Testis (tissue), 3 donors: Measurements from ENCODE around the gene PLB1. TPM values are rescaled to one million over a fixed set of nuclear protein-coding genes. Genes with fewer than 3 reads are reported as not detected.

Source experiments
- DNase-seq: peaks from one replicate; pipeline ENCODE4 v3.0.0-alpha.2; 2019
- H3K27ac ChIP-seq, 2 donors: fragments of 200-600 bp; sonication (generic); one replicate each; pipeline ENCODE4 v1.5.1; 2019
- H3K27me3 ChIP-seq: fragments of 200-600 bp; sonication (generic); one replicate; pipeline ENCODE4 v1.5.1; 2019
- H3K36me3 ChIP-seq: fragments of 200-600 bp; sonication (generic); one replicate; pipeline ENCODE4 v1.5.1; 2017; ENCODE audit warnings: low read depth; ENCODE audit errors: missing control alignments
- H3K4me1 ChIP-seq: fragments of 200-600 bp; sonication (generic); one replicate; pipeline ENCODE4 v1.5.1; 2019
- H3K4me3 ChIP-seq, 2 donors: fragments of 200-600 bp; sonication (generic); one replicate each; pipeline ENCODE4 v1.5.1; 2017 to 2019
- H3K9me3 ChIP-seq: fragments of 200-600 bp; sonication (generic); one replicate; pipeline ENCODE4 v1.5.1; 2017
- CTCF ChIP-seq, 3 experiments: fragments of 450-650 bp in 2 of 3; fragments of 200-600 bp in 1 of 3; sonication (generic) in 1 of 3; IDR thresholded peaks; one replicate each; pipeline ENCODE4 v1.5.1; 2016 to 2019; ENCODE audit warnings: antibody characterized with exemption in 3 of 3, mild to moderate bottlenecking in 2 of 3, moderate library complexity in 1 of 3
- POLR2A ChIP-seq: fragments of 450-650 bp; IDR thresholded peaks from one replicate; pipeline ENCODE4 v1.6.1; 2017; ENCODE audit warnings: antibody characterized with exemption, mild to moderate bottlenecking, moderate library complexity
- WGBS, 2 donors: methylation state at CpG; one replicate each; pipeline ENCODE4 v1.1.5; 2018; 5-methylcytosine and 5-hydroxymethylcytosine counted together
- intact Hi-C: fragments of 100-400 bp; cut with DNase I; formaldehyde crosslinking; loops from one replicate; pipeline ENCODE4 v1.15.1; 2023; ENCODE audit warnings: low total_unique reads
- polyA plus RNA-seq: library from polyadenylated mRNA; stranded (reverse); fragments of 350-450 nt; fragmentation: Illumina TruSeq; extraction: RNeasy Lipid Tissue Mini Kit (QIAGEN cat#74804); gene quantifications from one replicate; pipeline ENCODE4 v1.2.3, GENCODE V29; 2014; ENCODE audit warnings: low read depth, low replicate concordance; ENCODE audit not compliant: insufficient read depth
- total RNA-seq, 2 donors: library from RNA; depleted of rRNA; stranded (reverse); fragments of >200 nt; gene quantifications; one replicate each; pipeline ENCODE4 v1.2.3, GENCODE V29; 2016

PLB1 gene
- total and polyA plus RNA-seq, 3 donors from 2014 or later = 7.6 to 10.9 (median 10.4) TPM

- Histone ChIP-seq H3K4me3 (no peak overlapping the region), H3K36me3 (no peaks in the 10 kb centered on the region), H3K27ac (no peak overlapping the region), H3K27me3 (no peaks in the 10 kb centered on the region), H3K9me3 (no peaks in the 10 kb centered on the region), H3K4me1 (peaks cover 44% of the 10 kb centered on the region)
- TF ChIP-seq POLR2A (no peak), CTCF (IDR thresholded peaks at IDR 0.05) (no peak)
- no peak for DNase-seq
- intact Hi-C loops = no loop called here
- WGBS, 2 donors = 84 to 85% methylated on average over 11 of the region's 11 CpGs
Observed at GRCh38 chr2:28631514-28632206, 135.8 kb downstream of the PLB1 start.

GRCh38 chr2:28632791-28633190, 136.9 kb downstream of the PLB1 start:
- DNase-seq = no peak
- Histone ChIP-seq H3K36me3 (no peaks in the 10 kb centered on the region), H3K4me1 (peaks cover 42% of the 10 kb centered on the region), H3K9me3 (no peaks in the 10 kb centered on the region), H3K27ac (no peak overlapping the region), H3K27me3 (no peaks in the 10 kb centered on the region), H3K4me3 (no peak overlapping the region)
- TF ChIP-seq POLR2A (no peak), CTCF (IDR thresholded peaks at IDR 0.05) (no peak)
- 92 to 93% methylated on average over 6 of the region's 6 CpGs for WGBS, 2 donors
- intact Hi-C loops = no loop called here

- Histone ChIP-seq H3K27me3 (no peaks in the 10 kb centered on the region), H3K36me3 (no peaks in the 10 kb centered on the region), H3K27ac (peak overlapping the region; percentile 77 to 80), H3K4me1 (peaks cover 38% of the 10 kb centered on the region), H3K9me3 (no peaks in the 10 kb centered on the region), H3K4me3 (no peak overlapping the region)
- intact Hi-C loops = no loop called here
- 82 to 86% methylated on average over 7 of the region's 7 CpGs for WGBS, 2 donors
- DNase-seq = no peak
- TF ChIP-seq CTCF (IDR thresholded peaks at IDR 0.05) (no peak), POLR2A (no peak)
Observed at GRCh38 chr2:28633204-28633603, 137.3 kb downstream of the PLB1 start.

GRCh38 chr2:28633746-28634145, 137.9 kb downstream of the PLB1 start:
- H3K27ac ChIP-seq = peak overlapping the region; percentile 77 to 80
- DNase-seq = no peak
- intact Hi-C loops = no loop called here
- TF ChIP-seq POLR2A (no peak), CTCF (IDR thresholded peaks at IDR 0.05) (no peak)
- H3K27me3 ChIP-seq = no peaks in the 10 kb centered on the region
- H3K4me3 ChIP-seq = no peak overlapping the region
- no peaks in the 10 kb centered on the region for H3K36me3 ChIP-seq
- H3K4me1 ChIP-seq = peaks cover 38% of the 10 kb centered on the region
- WGBS, 2 donors = 44 to 50% methylated on average over 5 of the region's 5 CpGs
- H3K9me3 ChIP-seq = no peaks in the 10 kb centered on the region

GRCh38 chr2:28635191-28635611, 139.3 kb downstream of the PLB1 start:
- no peak for TF ChIP-seq POLR2A
- TF ChIP-seq CTCF (IDR thresholded peaks at IDR 0.05) = no peak
- intact Hi-C loops = no loop called here
- H3K9me3 ChIP-seq = no peaks in the 10 kb centered on the region
- H3K4me3 ChIP-seq = no peak overlapping the region
- DNase-seq = peak; percentile 46
- 31 to 33% methylated on average over 2 of the region's 2 CpGs for WGBS, 2 donors
- no peaks in the 10 kb centered on the region for H3K36me3 ChIP-seq
- H3K27me3 ChIP-seq = no peaks in the 10 kb centered on the region
- H3K4me1 ChIP-seq = peaks cover 38% of the 10 kb centered on the region
- H3K27ac ChIP-seq = peak overlapping the region; percentile 77 to 80
